AG04450 (cell line): Measurements from ENCODE around the gene BUD13. TPM values are rescaled to one million over a fixed set of nuclear protein-coding genes. Genes with fewer than 3 reads are reported as not detected.

Experiments used
- CTCF ChIA-PET: fragments of 300-600, 350-600 bp; formaldehyde crosslinking; extraction: SDS; loops from one replicate; lab custom pipeline; 2022; ENCODE audit warnings: antibody characterized with exemption, inconsistent platforms; lab: Charles Lee
- POLR2A ChIA-PET: fragments of 350-600 bp; formaldehyde crosslinking; extraction: SDS; loops from one replicate; lab custom pipeline; 2021; ENCODE audit warnings: antibody characterized with exemption, inconsistent platforms; lab: Yijun Ruan, JAX
- DNase-seq: peaks from one replicate; pipeline ENCODE4 v3.0.0-alpha.2; 2011; ENCODE audit warnings: low read depth, low spot score
- H3K27ac ChIP-seq: one replicate; pipeline ENCODE4 v1.5.1; 2012; ENCODE audit warnings: low read depth, low read length, control low read depth
- H3K27me3 ChIP-seq: one replicate; pipeline ENCODE4 v1.6.0; 2012; ENCODE audit warnings: low read length; ENCODE audit not compliant: control insufficient read depth, insufficient read depth
- H3K4me3 ChIP-seq: 2 replicates; pipeline ENCODE4 v1.5.1; 2011; ENCODE audit warnings: mild to moderate bottlenecking, low read depth, low read length, control low read depth
- H3K9me3 ChIP-seq: 2 replicates; pipeline ENCODE4 v1.5.1; 2012; ENCODE audit warnings: low read length; ENCODE audit not compliant: control insufficient read depth, insufficient read depth
- CTCF ChIP-seq: IDR thresholded peaks from 2 replicates; pipeline ENCODE4 v1.5.1; 2011; ENCODE audit warnings: low read depth, low read length, control low read depth, inconsistent platforms
- polyA plus RNA-seq: library from polyadenylated mRNA; depleted of rRNA; stranded (reverse); fragments of >200 nt; gene quantifications from 2 replicates; pipeline ENCODE4 v1.2.3, GENCODE V29; 2011

The BUD13 gene
- polyA plus RNA-seq, 1 experiment = 12.3 TPM

GRCh38 chr11:116814502-116814901, 41.7 kb upstream of the BUD13 start:
- no peaks in the 10 kb centered on the region for H3K9me3 ChIP-seq
- H3K27me3 ChIP-seq = peaks cover 7% of the 10 kb centered on the region
- POLR2A ChIA-PET = no interaction called here
- no peak overlapping the region for H3K4me3 ChIP-seq
- DNase-seq = no peak
- TF ChIP-seq CTCF = no peak
- CTCF ChIA-PET = interaction anchor here (2.6 kb wide), 1 partner anchor 24 kb away, joined by 12 read pairs; the partner anchor contains the start of gene APOA5
- H3K27ac ChIP-seq = no peak overlapping the region

- no peak overlapping the region for H3K4me3 ChIP-seq
- H3K9me3 ChIP-seq = no peaks in the 10 kb centered on the region
- no peak for TF ChIP-seq CTCF
- CTCF ChIA-PET = interaction anchor here (1.7 to 2.6 kb wide), 2 partner anchors 22 to 23 kb away, joined by 6 to 12 read pairs; partner anchors contain the start of gene APOA5
- peaks cover 7% of the 10 kb centered on the region for H3K27me3 ChIP-seq
- POLR2A ChIA-PET = interaction anchor here (0.6 kb wide), 1 partner anchor 11 kb away, joined by 5 read pairs; no protein-coding TSS in a partner anchor
- no peak for DNase-seq
- no peak overlapping the region for H3K27ac ChIP-seq
Measured at GRCh38 chr11:116813781-116814471, 41.1 kb upstream of the BUD13 start.

GRCh38 chr11:116813170-116813569, 40.4 kb upstream of the BUD13 start:
- no peak for DNase-seq
- Histone ChIP-seq H3K27me3 (peaks cover 7% of the 10 kb centered on the region), H3K4me3 (no peak overlapping the region), H3K9me3 (no peaks in the 10 kb centered on the region), H3K27ac (no peak overlapping the region)
- TF ChIP-seq CTCF = no peak
- POLR2A ChIA-PET = no interaction called here
- CTCF ChIA-PET = interaction anchor here (1.7 kb wide), 1 partner anchor 23 kb away, joined by 6 read pairs; no protein-coding TSS in a partner anchor

GRCh38 chr11:116812109-116812508, 39.3 kb upstream of the BUD13 start:
- peaks cover 7% of the 10 kb centered on the region for H3K27me3 ChIP-seq
- H3K27ac ChIP-seq = no peak overlapping the region
- no peak for TF ChIP-seq CTCF
- ChIA-PET POLR2A (no interaction called here), CTCF (interaction anchor here (1.5 to 1.7 kb wide), 2 partner anchors 20 to 24 kb away, joined by 6 read pairs; partner anchors contain the start of gene APOA5)
- DNase-seq = no peak
- H3K4me3 ChIP-seq = no peak overlapping the region
- no peaks in the 10 kb centered on the region for H3K9me3 ChIP-seq

- CTCF ChIA-PET = interaction anchor here (1.5 to 2.6 kb wide), 2 partner anchors 19 to 25 kb away, joined by 6 to 7 read pairs; partner anchors contain the start of gene APOA5
- Histone ChIP-seq H3K27ac (no peak overlapping the region), H3K4me3 (no peak overlapping the region), H3K27me3 (peaks cover 10% of the 10 kb centered on the region), H3K9me3 (no peaks in the 10 kb centered on the region)
- POLR2A ChIA-PET = no interaction called here
- TF ChIP-seq CTCF = no peak
- no peak for DNase-seq
Measured at GRCh38 chr11:116811194-116811593, 38.4 kb upstream of the BUD13 start.
